ENCODE measurements around the gene DOCK4.
"Not testable (repeated sequence)": the region's sequence is repeated elsewhere in the genome, so short reads cannot be mapped to it uniquely, and the experiment has no call there.

- not testable (repeated sequence) for TF ChIP-seq CTCF, POLR2A (IDR thresholded peaks at IDR 0.05)
Measured at GRCh38 chr7:111908673-111909072, 297.5 kb downstream of the DOCK4 start.
